ENCODE measurements around the gene RBM27. TPM values are rescaled to one million over a fixed set of nuclear protein-coding genes. Genes with fewer than 3 reads are reported as not detected.
"Not testable (repeated sequence)": the region's sequence is repeated elsewhere in the genome, so short reads cannot be mapped to it uniquely, and the experiment has no call there.

Gene RBM27
- total RNA-seq, 1 donor from 2014 or later, result 15.5 TPM

GRCh38 chr5:146208916-146209522 is 5.6 kb downstream of the RBM27 start:
- no peak for DNase-seq (ENCODE audit: low read depth in 2 of 2)

GRCh38 chr5:146209714-146210113 is 6.3 kb downstream of the RBM27 start:
- DNase-seq (ENCODE audit: low read depth in 2 of 2), result no peak

GRCh38 chr5:146210810-146211209 is 7.4 kb downstream of the RBM27 start:
- DNase-seq (ENCODE audit: low read depth in 2 of 2), result not testable (repeated sequence)

GRCh38 chr5:146213210-146213826 is 9.9 kb downstream of the RBM27 start:
- DNase-seq (ENCODE audit: low read depth in 2 of 2), result peak; percentile 10 to 68

GRCh38 chr5:146214881-146215280 is 11.5 kb downstream of the RBM27 start:
- DNase-seq (ENCODE audit: low read depth in 2 of 2), result not testable (repeated sequence)

GRCh38 chr5:146218168-146218567 is 14.8 kb downstream of the RBM27 start:
- no peak for DNase-seq (ENCODE audit: low read depth in 2 of 2)

GRCh38 chr5:146219243-146219642 is 15.8 kb downstream of the RBM27 start:
- no peak for DNase-seq (ENCODE audit: low read depth in 2 of 2)

- DNase-seq (ENCODE audit: low read depth in 2 of 2), result no peak
Measured at GRCh38 chr5:146221234-146221633, 17.8 kb downstream of the RBM27 start.

GRCh38 chr5:146222005-146222404 is 18.6 kb downstream of the RBM27 start:
- DNase-seq (ENCODE audit: low read depth in 2 of 2), result no peak

GRCh38 chr5:146223179-146223578 is 19.8 kb downstream of the RBM27 start:
- DNase-seq (ENCODE audit: low read depth in 2 of 2), result no peak

- no peak for DNase-seq (ENCODE audit: low read depth in 2 of 2)
Measured at GRCh38 chr5:146229222-146229621, 25.8 kb downstream of the RBM27 start.

GRCh38 chr5:146232223-146232622 is 28.8 kb downstream of the RBM27 start:
- DNase-seq (ENCODE audit: low read depth in 2 of 2), result no peak

GRCh38 chr5:146233441-146233840 is 30.0 kb downstream of the RBM27 start:
- no peak for DNase-seq (ENCODE audit: low read depth in 2 of 2)

- no peak for DNase-seq (ENCODE audit: low read depth in 2 of 2)
Measured at GRCh38 chr5:146238973-146239372, 35.6 kb downstream of the RBM27 start.

GRCh38 chr5:146240951-146241350 is 37.5 kb downstream of the RBM27 start:
- no peak for DNase-seq (ENCODE audit: low read depth in 2 of 2)

GRCh38 chr5:146243247-146243646 is 39.8 kb downstream of the RBM27 start:
- DNase-seq (ENCODE audit: low read depth in 2 of 2), result no peak

GRCh38 chr5:146248561-146248960 is 45.2 kb downstream of the RBM27 start:
- no peak for DNase-seq (ENCODE audit: low read depth in 2 of 2)

- DNase-seq (ENCODE audit: low read depth in 2 of 2), result no peak
Measured at GRCh38 chr5:146249801-146250200, 46.4 kb downstream of the RBM27 start.

Other genes with a start within 250 kb of the RBM27 start
- not detected in 2 replicates for gene PLAC8L1, start 98.0 kb upstream of the RBM27 start, total RNA-seq
- gene LARS1, start 21.0 kb upstream of the RBM27 start, total RNA-seq, result 65.6 and 91.5 TPM in 2 replicates
- gene POU4F3, start 135.2 kb downstream of the RBM27 start, total RNA-seq, result under 0.01 TPM in 1 of 2 replicates, not detected in the other
- 17.2 and 18.2 TPM in 2 replicates for gene TCERG1, start 243.7 kb downstream of the RBM27 start, total RNA-seq

Data from dermis microvascular lymphatic vessel endothelial cell (primary cell).